GM23338 (cell line): Measurements from ENCODE around the gene SCO2. TPM values are rescaled to one million over a fixed set of nuclear protein-coding genes. Genes with fewer than 3 reads are reported as not detected.

Experiments
- ATAC-seq: fragments of 200-7000 bp; cut with Tn5 transposase; 3 replicates; pipeline ENCODE4 v1.9.1; 2020
- DNase-seq: peaks from one replicate; pipeline ENCODE4 v3.0.0-alpha.2; 2015; ENCODE audit warnings: low spot score
- H2AFZ ChIP-seq: fragments of 200-600 bp; sonication (generic); 2 replicates; pipeline ENCODE4 v1.8.0; 2016; ENCODE audit warnings: antibody characterized with exemption, mild to moderate bottlenecking, moderate library complexity
- H3F3A ChIP-seq: fragments of 200-600 bp; sonication (generic); replicated peaks from 2 replicates; pipeline ENCODE4 v1.8.0; 2017; ENCODE audit warnings: antibody characterized with exemption, mixed run types, low read depth
- H3K27ac ChIP-seq: fragments of 200-600 bp; sonication (generic); 2 replicates; pipeline ENCODE4 v1.6.1; 2016; ENCODE audit warnings: low read depth
- H3K27me3 ChIP-seq: fragments of 200-600 bp; sonication (generic); 2 replicates; pipeline ENCODE4 v1.8.0; 2016; ENCODE audit warnings: mild to moderate bottlenecking, mixed run types, moderate library complexity; ENCODE audit not compliant: insufficient read depth
- H3K36me3 ChIP-seq: fragments of 200-600 bp; sonication (generic); 2 replicates; pipeline ENCODE4 v1.8.0; 2016; ENCODE audit warnings: mild to moderate bottlenecking; ENCODE audit not compliant: insufficient read depth
- H3K4me1 ChIP-seq: fragments of 200-600 bp; sonication (generic); 2 replicates; pipeline ENCODE4 v1.8.0; 2016; ENCODE audit warnings: mild to moderate bottlenecking, moderate library complexity; ENCODE audit not compliant: insufficient read depth
- H3K4me2 ChIP-seq: fragments of 200-600 bp; sonication (generic); 2 replicates; pipeline ENCODE4 v1.7.1; 2017; ENCODE audit warnings: mixed run types
- H3K4me3 ChIP-seq: fragments of 200-600 bp; sonication (generic); 2 replicates; pipeline ENCODE4 v1.6.1; 2016; ENCODE audit warnings: mixed run types
- H3K79me2 ChIP-seq: fragments of 200-600 bp; sonication (generic); replicated peaks from 2 replicates; pipeline ENCODE4 v1.8.0; 2017; ENCODE audit warnings: mild to moderate bottlenecking; ENCODE audit not compliant: insufficient read depth
- H3K9me2 ChIP-seq: fragments of 200-600 bp; sonication (generic); 2 replicates; pipeline ENCODE4 v1.8.0; 2017; ENCODE audit not compliant: insufficient read depth
- H4K20me1 ChIP-seq: fragments of 200-600 bp; sonication (generic); replicated peaks from 2 replicates; pipeline ENCODE4 v1.8.0; 2017; ENCODE audit warnings: mild to moderate bottlenecking; ENCODE audit not compliant: insufficient read depth
- H3K27ac Mint-ChIP-seq: 2 replicates; pipeline ENCODE4 v1.8.0; 2020; ENCODE audit warnings: inconsistent platforms, mild to moderate bottlenecking, moderate library complexity, mixed read lengths
- H3K27me3 Mint-ChIP-seq: 3 replicates; pipeline ENCODE4 v1.8.0; 2022; ENCODE audit warnings: low read depth, mild to moderate bottlenecking, moderate library complexity, mixed read lengths, inconsistent platforms; ENCODE audit not compliant: insufficient read depth, poor library complexity
- H3K36me3 Mint-ChIP-seq: 3 replicates; pipeline ENCODE4 v1.8.0; 2021; ENCODE audit warnings: low read depth, mild to moderate bottlenecking, inconsistent platforms, moderate library complexity, mixed read lengths
- H3K4me1 Mint-ChIP-seq: 3 replicates; pipeline ENCODE4 v1.8.0; 2020; ENCODE audit warnings: mild to moderate bottlenecking, inconsistent platforms, mixed read lengths
- H3K4me3 Mint-ChIP-seq: 3 replicates; pipeline ENCODE4 v1.8.0; 2021; ENCODE audit warnings: moderate library complexity, mild to moderate bottlenecking, inconsistent platforms, mixed read lengths
- H3K9me3 Mint-ChIP-seq: 3 replicates; pipeline ENCODE4 v1.8.0; 2020; ENCODE audit warnings: moderate library complexity, mild to moderate bottlenecking, inconsistent platforms, mixed read lengths
- CREB1 ChIP-seq: fragments of 250-450 bp; sonication (Bioruptor Pico); IDR thresholded peaks from 2 replicates; pipeline ENCODE4 v1.5.0; 2020; ENCODE audit warnings: low read depth, mild to moderate bottlenecking, moderate library complexity
- JUNB ChIP-seq: IDR thresholded peaks from one replicate; pipeline ENCODE4 v1.6.1; 2016; ENCODE audit warnings: antibody characterized with exemption; ENCODE audit not compliant: unreplicated experiment
- NANOG ChIP-seq: IDR thresholded peaks from 2 replicates; pipeline ENCODE4 v1.6.1; 2016; ENCODE audit warnings: antibody characterized with exemption, borderline replicate concordance
- POLR2AphosphoS5 ChIP-seq: IDR thresholded peaks from 2 replicates; pipeline ENCODE4 v1.6.1; 2016; ENCODE audit warnings: antibody characterized with exemption, low read depth
- ZNF331 ChIP-seq: fragments of 250-450 bp; sonication (Bioruptor Pico); IDR thresholded peaks from 2 replicates; pipeline ENCODE4 v1.5.0; 2020; ENCODE audit warnings: low read depth, mild to moderate bottlenecking, moderate library complexity
- polyA plus RNA-seq: library from polyadenylated mRNA; unstranded; fragments of >200 nt; fragmentation: Nextera tagmentation; extraction: Ambion mirVana; gene quantifications from 2 replicates; pipeline ENCODE4 v1.2.1, GENCODE V29; 2016
- total RNA-seq: library from RNA; depleted of rRNA; stranded (reverse); fragments of >200 nt; shearing (Covaris generic); gene quantifications from 2 replicates; pipeline ENCODE4 v1.2.3, GENCODE V29; 2014
- TF ChIP-seq, protein P1 (sequence below): fragments of 250-450 bp; sonication (Bioruptor Pico); IDR thresholded peaks from 2 replicates; pipeline ENCODE4 v1.5.0; 2020; ENCODE audit warnings: mild to moderate bottlenecking, moderate library complexity
- TF ChIP-seq, protein P2 (sequence below), 2 experiments: fragments of 200-600 bp in 1 of 2; sonication (generic) in 1 of 2; conservative IDR thresholded peaks; 2 replicates each; pipeline versions ENCODE4 v1.5.1 to v1.6.1; 2016 to 2017; ENCODE audit warnings: antibody characterized with exemption in 2 of 2, low read depth in 2 of 2, mild to moderate bottlenecking in 2 of 2, moderate library complexity in 1 of 2
- TF ChIP-seq, protein P3 (sequence below): IDR thresholded peaks from one replicate; pipeline ENCODE4 v1.6.1; 2018; ENCODE audit warnings: antibody characterized with exemption; ENCODE audit not compliant: unreplicated experiment

SCO2 gene
- total and polyA plus RNA-seq, 2 experiments from 2014 or later: 2.6 to 4.9 TPM

DNA sequence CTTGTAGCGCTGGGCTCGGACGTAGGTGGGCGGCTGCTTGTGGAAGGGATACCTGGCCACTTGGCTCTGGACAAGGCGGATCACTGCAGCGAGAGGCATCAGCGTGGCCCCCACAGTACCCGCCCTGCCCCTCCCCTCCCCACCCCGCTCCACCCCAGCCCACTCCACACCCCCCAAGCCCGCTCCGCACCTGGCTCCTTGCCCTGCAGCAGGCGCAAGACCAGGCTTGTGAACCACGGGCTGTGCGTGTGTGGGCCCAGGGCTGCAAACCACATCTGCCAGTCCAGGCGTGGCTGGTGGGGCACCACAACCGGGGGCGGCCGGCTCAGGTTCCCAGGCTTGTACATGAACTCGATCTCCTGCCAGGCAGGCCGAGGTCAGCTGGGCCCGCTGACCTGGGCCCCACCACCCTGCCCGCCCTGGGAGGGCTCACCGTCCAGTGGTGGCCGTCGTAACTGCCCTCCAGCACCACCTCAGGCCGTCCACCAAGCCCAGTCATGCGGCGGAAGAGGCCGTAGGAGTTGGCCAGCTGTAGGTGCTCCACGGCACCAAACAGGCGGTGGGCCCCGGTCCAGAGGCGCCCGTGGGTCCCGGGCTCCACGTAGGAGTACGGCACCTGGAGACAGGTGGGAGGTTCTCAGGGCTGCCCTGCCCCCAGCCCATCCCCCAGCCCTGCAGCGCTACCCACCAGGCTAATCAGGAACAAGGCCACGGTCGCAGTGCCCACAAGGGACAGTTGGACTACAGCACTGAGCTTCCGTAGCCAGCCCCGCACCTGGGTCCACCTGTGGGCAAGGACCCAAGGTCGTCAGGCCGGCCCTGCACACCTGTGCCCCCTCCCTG lies 20.8 kb downstream of the SCO2 start:
- H3K27me3 ChIP-seq: no peaks in the 10 kb centered on the region
- peaks cover 7% of the 10 kb centered on the region for H3K4me1 ChIP-seq
- no peak overlapping the region for H3K4me3 ChIP-seq
- H3K27ac ChIP-seq: no peak overlapping the region
- ATAC-seq (no peak), DNase-seq (no peak)
- H3K36me3 Mint-ChIP-seq: no peaks in the 10 kb centered on the region; the same call in 2 of the 3 replicates
- no peaks in the 10 kb centered on the region for H3K36me3 ChIP-seq
- H3K79me2 ChIP-seq: peaks cover 12% of the 10 kb centered on the region
- no peaks in the 10 kb centered on the region for H3K9me2 ChIP-seq
- TF ChIP-seq ZNF331 (CRISPR knock-in tag) (no peak), POLR2AphosphoS5 (no peak), JUNB (no peak), NANOG (no peak), CREB1 (CRISPR knock-in tag) (no peak)
- TF ChIP-seq, protein P1, sequence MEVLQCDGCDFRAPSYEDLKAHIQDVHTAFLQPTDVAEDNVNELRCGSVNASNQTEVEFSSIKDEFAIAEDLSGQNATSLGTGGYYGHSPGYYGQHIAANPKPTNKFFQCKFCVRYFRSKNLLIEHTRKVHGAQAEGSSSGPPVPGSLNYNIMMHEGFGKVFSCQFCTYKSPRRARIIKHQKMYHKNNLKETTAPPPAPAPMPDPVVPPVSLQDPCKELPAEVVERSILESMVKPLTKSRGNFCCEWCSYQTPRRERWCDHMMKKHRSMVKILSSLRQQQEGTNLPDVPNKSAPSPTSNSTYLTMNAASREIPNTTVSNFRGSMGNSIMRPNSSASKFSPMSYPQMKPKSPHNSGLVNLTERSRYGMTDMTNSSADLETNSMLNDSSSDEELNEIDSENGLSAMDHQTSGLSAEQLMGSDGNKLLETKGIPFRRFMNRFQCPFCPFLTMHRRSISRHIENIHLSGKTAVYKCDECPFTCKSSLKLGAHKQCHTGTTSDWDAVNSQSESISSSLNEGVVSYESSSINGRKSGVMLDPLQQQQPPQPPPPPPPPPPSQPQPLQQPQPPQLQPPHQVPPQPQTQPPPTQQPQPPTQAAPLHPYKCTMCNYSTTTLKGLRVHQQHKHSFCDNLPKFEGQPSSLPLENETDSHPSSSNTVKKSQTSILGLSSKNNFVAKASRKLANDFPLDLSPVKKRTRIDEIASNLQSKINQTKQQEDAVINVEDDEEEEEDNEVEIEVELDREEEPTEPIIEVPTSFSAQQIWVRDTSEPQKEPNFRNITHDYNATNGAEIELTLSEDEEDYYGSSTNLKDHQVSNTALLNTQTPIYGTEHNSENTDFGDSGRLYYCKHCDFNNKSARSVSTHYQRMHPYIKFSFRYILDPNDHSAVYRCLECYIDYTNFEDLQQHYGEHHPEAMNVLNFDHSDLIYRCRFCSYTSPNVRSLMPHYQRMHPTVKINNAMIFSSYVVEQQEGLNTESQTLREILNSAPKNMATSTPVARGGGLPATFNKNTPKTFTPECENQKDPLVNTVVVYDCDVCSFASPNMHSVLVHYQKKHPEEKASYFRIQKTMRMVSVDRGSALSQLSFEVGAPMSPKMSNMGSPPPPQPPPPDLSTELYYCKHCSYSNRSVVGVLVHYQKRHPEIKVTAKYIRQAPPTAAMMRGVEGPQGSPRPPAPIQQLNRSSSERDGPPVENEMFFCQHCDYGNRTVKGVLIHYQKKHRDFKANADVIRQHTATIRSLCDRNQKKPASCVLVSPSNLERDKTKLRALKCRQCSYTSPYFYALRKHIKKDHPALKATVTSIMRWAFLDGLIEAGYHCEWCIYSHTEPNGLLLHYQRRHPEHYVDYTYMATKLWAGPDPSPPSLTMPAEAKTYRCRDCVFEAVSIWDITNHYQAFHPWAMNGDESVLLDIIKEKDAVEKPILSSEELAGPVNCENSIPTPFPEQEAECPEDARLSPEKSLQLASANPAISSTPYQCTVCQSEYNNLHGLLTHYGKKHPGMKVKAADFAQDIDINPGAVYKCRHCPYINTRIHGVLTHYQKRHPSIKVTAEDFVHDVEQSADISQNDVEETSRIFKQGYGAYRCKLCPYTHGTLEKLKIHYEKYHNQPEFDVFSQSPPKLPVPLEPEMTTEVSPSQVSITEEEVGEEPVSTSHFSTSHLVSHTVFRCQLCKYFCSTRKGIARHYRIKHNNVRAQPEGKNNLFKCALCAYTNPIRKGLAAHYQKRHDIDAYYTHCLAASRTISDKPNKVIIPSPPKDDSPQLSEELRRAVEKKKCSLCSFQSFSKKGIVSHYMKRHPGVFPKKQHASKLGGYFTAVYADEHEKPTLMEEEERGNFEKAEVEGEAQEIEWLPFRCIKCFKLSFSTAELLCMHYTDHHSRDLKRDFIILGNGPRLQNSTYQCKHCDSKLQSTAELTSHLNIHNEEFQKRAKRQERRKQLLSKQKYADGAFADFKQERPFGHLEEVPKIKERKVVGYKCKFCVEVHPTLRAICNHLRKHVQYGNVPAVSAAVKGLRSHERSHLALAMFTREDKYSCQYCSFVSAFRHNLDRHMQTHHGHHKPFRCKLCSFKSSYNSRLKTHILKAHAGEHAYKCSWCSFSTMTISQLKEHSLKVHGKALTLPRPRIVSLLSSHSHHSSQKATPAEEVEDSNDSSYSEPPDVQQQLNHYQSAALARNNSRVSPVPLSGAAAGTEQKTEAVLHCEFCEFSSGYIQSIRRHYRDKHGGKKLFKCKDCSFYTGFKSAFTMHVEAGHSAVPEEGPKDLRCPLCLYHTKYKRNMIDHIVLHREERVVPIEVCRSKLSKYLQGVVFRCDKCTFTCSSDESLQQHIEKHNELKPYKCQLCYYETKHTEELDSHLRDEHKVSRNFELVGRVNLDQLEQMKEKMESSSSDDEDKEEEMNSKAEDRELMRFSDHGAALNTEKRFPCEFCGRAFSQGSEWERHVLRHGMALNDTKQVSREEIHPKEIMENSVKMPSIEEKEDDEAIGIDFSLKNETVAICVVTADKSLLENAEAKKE (CRISPR knock-in tag): no peak
- TF ChIP-seq, protein P2, sequence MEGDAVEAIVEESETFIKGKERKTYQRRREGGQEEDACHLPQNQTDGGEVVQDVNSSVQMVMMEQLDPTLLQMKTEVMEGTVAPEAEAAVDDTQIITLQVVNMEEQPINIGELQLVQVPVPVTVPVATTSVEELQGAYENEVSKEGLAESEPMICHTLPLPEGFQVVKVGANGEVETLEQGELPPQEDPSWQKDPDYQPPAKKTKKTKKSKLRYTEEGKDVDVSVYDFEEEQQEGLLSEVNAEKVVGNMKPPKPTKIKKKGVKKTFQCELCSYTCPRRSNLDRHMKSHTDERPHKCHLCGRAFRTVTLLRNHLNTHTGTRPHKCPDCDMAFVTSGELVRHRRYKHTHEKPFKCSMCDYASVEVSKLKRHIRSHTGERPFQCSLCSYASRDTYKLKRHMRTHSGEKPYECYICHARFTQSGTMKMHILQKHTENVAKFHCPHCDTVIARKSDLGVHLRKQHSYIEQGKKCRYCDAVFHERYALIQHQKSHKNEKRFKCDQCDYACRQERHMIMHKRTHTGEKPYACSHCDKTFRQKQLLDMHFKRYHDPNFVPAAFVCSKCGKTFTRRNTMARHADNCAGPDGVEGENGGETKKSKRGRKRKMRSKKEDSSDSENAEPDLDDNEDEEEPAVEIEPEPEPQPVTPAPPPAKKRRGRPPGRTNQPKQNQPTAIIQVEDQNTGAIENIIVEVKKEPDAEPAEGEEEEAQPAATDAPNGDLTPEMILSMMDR (conservative IDR thresholded peaks at IDR 0.05; ENCODE audit: low read depth in 2 of 2): no peak
- TF ChIP-seq, protein P3, sequence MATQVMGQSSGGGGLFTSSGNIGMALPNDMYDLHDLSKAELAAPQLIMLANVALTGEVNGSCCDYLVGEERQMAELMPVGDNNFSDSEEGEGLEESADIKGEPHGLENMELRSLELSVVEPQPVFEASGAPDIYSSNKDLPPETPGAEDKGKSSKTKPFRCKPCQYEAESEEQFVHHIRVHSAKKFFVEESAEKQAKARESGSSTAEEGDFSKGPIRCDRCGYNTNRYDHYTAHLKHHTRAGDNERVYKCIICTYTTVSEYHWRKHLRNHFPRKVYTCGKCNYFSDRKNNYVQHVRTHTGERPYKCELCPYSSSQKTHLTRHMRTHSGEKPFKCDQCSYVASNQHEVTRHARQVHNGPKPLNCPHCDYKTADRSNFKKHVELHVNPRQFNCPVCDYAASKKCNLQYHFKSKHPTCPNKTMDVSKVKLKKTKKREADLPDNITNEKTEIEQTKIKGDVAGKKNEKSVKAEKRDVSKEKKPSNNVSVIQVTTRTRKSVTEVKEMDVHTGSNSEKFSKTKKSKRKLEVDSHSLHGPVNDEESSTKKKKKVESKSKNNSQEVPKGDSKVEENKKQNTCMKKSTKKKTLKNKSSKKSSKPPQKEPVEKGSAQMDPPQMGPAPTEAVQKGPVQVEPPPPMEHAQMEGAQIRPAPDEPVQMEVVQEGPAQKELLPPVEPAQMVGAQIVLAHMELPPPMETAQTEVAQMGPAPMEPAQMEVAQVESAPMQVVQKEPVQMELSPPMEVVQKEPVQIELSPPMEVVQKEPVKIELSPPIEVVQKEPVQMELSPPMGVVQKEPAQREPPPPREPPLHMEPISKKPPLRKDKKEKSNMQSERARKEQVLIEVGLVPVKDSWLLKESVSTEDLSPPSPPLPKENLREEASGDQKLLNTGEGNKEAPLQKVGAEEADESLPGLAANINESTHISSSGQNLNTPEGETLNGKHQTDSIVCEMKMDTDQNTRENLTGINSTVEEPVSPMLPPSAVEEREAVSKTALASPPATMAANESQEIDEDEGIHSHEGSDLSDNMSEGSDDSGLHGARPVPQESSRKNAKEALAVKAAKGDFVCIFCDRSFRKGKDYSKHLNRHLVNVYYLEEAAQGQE: no peak
- no peaks in the 10 kb centered on the region for H3K9me3 Mint-ChIP-seq
- no peak overlapping the region for H3K27ac Mint-ChIP-seq
- H3K27me3 Mint-ChIP-seq: peaks cover 12% of the 10 kb centered on the region
- H4K20me1 ChIP-seq: peaks cover 11% of the 10 kb centered on the region
- 0 out of 2 replicates have a peak, but pooled peaks cover 6% of the 10 kb centered on the region for H3F3A ChIP-seq
- no peak overlapping the region for H2AFZ ChIP-seq
- H3K4me1 Mint-ChIP-seq: peaks cover 9% of the 10 kb centered on the region
- H3K4me3 Mint-ChIP-seq: no peak overlapping the region
- H3K4me2 ChIP-seq: no peak overlapping the region
